Measurements from ENCODE around the gene ARHGAP18. TPM values are rescaled to one million over a fixed set of nuclear protein-coding genes. Genes with fewer than 3 reads are reported as not detected.

The ARHGAP18 gene
- polyA plus RNA-seq, 1 of the 3 experiments (the other 2 are of a cell fraction) = 25.0 TPM

DNA sequence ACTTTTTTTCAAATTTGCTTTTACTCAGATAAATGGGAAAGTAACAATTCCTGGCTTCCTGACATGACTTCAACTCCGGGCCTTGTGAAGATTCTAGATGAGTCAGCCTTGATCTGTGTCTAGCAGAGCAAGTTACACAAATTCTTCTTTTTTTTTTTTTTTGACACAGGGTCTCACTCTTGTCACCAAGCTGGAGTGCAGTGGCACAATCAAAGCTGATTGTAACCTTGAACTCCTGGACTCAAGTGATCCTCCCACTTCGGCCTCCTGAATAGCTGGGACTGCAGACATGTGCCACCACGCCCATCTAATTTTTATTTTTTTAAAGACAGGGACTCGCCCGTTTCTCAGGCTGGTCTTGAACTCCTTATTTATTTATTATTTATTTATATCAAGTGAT is 7.3 kb upstream of the ARHGAP18 start (continued):
- TF ChIP-seq SIN3A (IDR thresholded peaks at IDR 0.05; ENCODE audit: borderline replicate concordance, low read depth, low read length) (no peak), NFIC (IDR thresholded peaks at IDR 0.05; ENCODE audit: borderline replicate concordance) (peak; percentile 19; the same call in 1 of the 2 replicates), RFX5 (IDR thresholded peaks at IDR 0.05; ENCODE audit: low read length) (no peak), TEAD4 (IDR thresholded peaks at IDR 0.05; ENCODE audit: borderline replicate concordance, insufficient read depth) (no peak), FOXJ3 (CRISPR knock-in tag; IDR thresholded peaks at IDR 0.05) (no peak), SMC3 (IDR thresholded peaks at IDR 0.05; ENCODE audit: low read depth, low read length) (no peak), RXRA (IDR thresholded peaks at IDR 0.05; ENCODE audit: borderline replicate concordance, low read depth) (no peak), MEF2A (IDR thresholded peaks at IDR 0.05; ENCODE audit: borderline replicate concordance, low read depth) (no peak), JUND (IDR thresholded peaks at IDR 0.05) (0 out of 2 replicates have a peak, but pooled peaks have one; percentile 22), GATA2 (CRISPR knock-in tag; IDR thresholded peaks at IDR 0.05) (no peak)
- TF ChIP-seq, protein P1, sequence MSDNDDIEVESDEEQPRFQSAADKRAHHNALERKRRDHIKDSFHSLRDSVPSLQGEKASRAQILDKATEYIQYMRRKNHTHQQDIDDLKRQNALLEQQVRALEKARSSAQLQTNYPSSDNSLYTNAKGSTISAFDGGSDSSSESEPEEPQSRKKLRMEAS (IDR thresholded peaks at IDR 0.05; ENCODE audit: low read depth) = peak; percentile 15; the same call in 1 of the 2 replicates

DNA sequence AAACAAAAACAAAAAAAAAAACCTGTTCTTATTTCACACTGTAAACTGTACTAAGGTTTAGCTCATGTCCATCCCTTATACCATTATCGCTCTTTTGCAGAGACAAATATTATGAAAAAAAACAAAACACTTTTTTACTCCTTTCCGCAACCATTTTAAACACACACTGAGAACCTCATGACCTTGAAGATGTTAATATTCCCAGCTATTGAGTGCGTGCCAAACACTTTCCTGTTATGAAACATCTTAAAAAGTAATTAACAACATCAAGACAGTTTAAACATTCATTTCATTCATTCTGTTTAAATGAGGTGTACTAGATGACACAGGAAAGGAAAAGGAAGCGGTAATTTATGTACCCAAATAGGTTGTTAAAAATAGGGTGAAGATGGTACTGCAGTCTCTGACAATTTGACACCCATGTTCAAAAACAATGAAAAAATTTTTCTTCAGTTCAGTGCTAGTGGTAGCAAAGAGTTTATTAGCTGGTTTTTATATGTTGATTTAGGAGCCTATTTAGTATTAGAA is 3.9 kb upstream of the ARHGAP18 start:
- Histone ChIP-seq H3K36me3 (replicated peaks in 1 of 2; ENCODE audit: control insufficient read depth in 1 of 2, insufficient read depth in 2 of 2, low read length in 1 of 2) (no peaks in the 10 kb centered on the region), H2AFZ (ENCODE audit: low read depth) (no peak overlapping the region), H3K4me2 (no peak overlapping the region), H3K9ac (no peak overlapping the region), H3K4me1 (ENCODE audit: control insufficient read depth in 1 of 2, insufficient read depth in 2 of 2, low read depth in 1 of 2, low read length in 1 of 2) (peaks cover 0 to 4% of the 10 kb centered on the region in 2 experiments; a peak in 1 of 4 replicates), H3K27me3 (ENCODE audit: insufficient read depth) (no peaks in the 10 kb centered on the region), H3K79me2 (ENCODE audit: insufficient read depth) (peaks cover 11% of the 10 kb centered on the region), H3F3A (replicated peaks; ENCODE audit: insufficient read depth) (peaks cover 15% of the 10 kb centered on the region), H4K20me1 (ENCODE audit: insufficient read depth) (peaks cover 5% of the 10 kb centered on the region; the same call in 1 of the 2 replicates), H3K27ac (ENCODE audit: low read depth in 2 of 2, low read length in 1 of 2) (no peak overlapping the region), H3K4me3 (ENCODE audit: low read depth in 2 of 2, low read length in 1 of 2) (no peak overlapping the region), H3K9me2 (no peaks in the 10 kb centered on the region), H3K9me3 (no peaks in the 10 kb centered on the region)
- ChIA-PET CTCF (interaction anchor here (1.4 kb wide), 1 partner anchor 41 kb away, joined by 3 read pairs; no protein-coding TSS in a partner anchor), POLR2A (no interaction called here)
- no peak for DNase-seq
- no peak for TF ChIP-seq SIN3A (IDR thresholded peaks at IDR 0.05; ENCODE audit: borderline replicate concordance, low read depth, low read length)
- no peak for TF ChIP-seq FOSL2 (IDR thresholded peaks at IDR 0.05; ENCODE audit: borderline replicate concordance, low read depth)
- TF ChIP-seq RXRA (IDR thresholded peaks at IDR 0.05; ENCODE audit: borderline replicate concordance, low read depth) = no peak
- TF ChIP-seq FOXJ3 (CRISPR knock-in tag; IDR thresholded peaks at IDR 0.05) = no peak
- TF ChIP-seq, protein P2, sequence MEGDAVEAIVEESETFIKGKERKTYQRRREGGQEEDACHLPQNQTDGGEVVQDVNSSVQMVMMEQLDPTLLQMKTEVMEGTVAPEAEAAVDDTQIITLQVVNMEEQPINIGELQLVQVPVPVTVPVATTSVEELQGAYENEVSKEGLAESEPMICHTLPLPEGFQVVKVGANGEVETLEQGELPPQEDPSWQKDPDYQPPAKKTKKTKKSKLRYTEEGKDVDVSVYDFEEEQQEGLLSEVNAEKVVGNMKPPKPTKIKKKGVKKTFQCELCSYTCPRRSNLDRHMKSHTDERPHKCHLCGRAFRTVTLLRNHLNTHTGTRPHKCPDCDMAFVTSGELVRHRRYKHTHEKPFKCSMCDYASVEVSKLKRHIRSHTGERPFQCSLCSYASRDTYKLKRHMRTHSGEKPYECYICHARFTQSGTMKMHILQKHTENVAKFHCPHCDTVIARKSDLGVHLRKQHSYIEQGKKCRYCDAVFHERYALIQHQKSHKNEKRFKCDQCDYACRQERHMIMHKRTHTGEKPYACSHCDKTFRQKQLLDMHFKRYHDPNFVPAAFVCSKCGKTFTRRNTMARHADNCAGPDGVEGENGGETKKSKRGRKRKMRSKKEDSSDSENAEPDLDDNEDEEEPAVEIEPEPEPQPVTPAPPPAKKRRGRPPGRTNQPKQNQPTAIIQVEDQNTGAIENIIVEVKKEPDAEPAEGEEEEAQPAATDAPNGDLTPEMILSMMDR (IDR thresholded peaks at IDR 0.05) = no peak
- no peak for TF ChIP-seq ELF1 (IDR thresholded peaks at IDR 0.05)
- no peak for TF ChIP-seq POLR2AphosphoS5 (IDR thresholded peaks at IDR 0.05; ENCODE audit: low read depth, low read length)
- no peak for TF ChIP-seq SMC3 (IDR thresholded peaks at IDR 0.05; ENCODE audit: low read depth, low read length)
- TF ChIP-seq MXI1 (IDR thresholded peaks at IDR 0.05; ENCODE audit: low read depth, low read length) = no peak
- TF ChIP-seq CHD2 (IDR thresholded peaks at IDR 0.05; ENCODE audit: low read length, partially characterized antibody) = no peak
- no peak for TF ChIP-seq EZH2phosphoT487 (IDR thresholded peaks at IDR 0.05; ENCODE audit: borderline replicate concordance, low read depth)
- TF ChIP-seq, protein P3, sequence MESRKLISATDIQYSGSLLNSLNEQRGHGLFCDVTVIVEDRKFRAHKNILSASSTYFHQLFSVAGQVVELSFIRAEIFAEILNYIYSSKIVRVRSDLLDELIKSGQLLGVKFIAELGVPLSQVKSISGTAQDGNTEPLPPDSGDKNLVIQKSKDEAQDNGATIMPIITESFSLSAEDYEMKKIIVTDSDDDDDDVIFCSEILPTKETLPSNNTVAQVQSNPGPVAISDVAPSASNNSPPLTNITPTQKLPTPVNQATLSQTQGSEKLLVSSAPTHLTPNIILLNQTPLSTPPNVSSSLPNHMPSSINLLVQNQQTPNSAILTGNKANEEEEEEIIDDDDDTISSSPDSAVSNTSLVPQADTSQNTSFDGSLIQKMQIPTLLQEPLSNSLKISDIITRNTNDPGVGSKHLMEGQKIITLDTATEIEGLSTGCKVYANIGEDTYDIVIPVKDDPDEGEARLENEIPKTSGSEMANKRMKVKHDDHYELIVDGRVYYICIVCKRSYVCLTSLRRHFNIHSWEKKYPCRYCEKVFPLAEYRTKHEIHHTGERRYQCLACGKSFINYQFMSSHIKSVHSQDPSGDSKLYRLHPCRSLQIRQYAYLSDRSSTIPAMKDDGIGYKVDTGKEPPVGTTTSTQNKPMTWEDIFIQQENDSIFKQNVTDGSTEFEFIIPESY (IDR thresholded peaks at IDR 0.05; ENCODE audit: borderline replicate concordance, low read depth) = no peak
- no peak for TF ChIP-seq RAD21 (IDR thresholded peaks at IDR 0.05; ENCODE audit: low read length)
- no peak for TF ChIP-seq FOXM1 (IDR thresholded peaks at IDR 0.05; ENCODE audit: low read depth)
- WGBS (ENCODE audit: low lambda C conversion rate) = 91% methylated on average over 4 of the region's 4 CpGs

All from SK-N-SH (cell line).